ENCODE results near the gene LIN7A. TPM values are rescaled to one million over a fixed set of nuclear protein-coding genes. Genes with fewer than 3 reads are reported as not detected.

Gene LIN7A
- total and polyA plus RNA-seq, 11 donors = 7.5 to 21.6 (median 14.6) TPM

GRCh38 chr12:80838708-80839107, 99.0 kb downstream of the LIN7A start:
- 25 to 47% (median 27%) methylated on average over 1 of the region's 1 CpG for WGBS, 4 donors
- intact Hi-C loops (cut with DNase I) = loop anchor here in 9 of 10 donors (5.0 to 10.0 kb wide), 5 partner anchors 96 to 286 kb away; partner anchors contain the start of genes LIN7A (in 7 of the 9) and ACSS3 (in 1 of the 9)
- ATAC-seq = peak; percentile 27 to 79 (median 52)
- Histone ChIP-seq H3K9me3 (no peaks in the 10 kb centered on the region), H3K36me3 (peaks cover 0 to 4% (median 0%) of the 10 kb centered on the region in 9 donors), H3K4me1 (peaks cover 0 to 21% (median 7%) of the 10 kb centered on the region in 12 donors), H3K4me3 (no peak overlapping the region), H3K27ac (peak overlapping the region in 2 of 12 donors; percentile 21 to 32), H3K27me3 (no peaks in the 10 kb centered on the region)
- DNase-seq = no peak
- TF ChIP-seq POLR2A (IDR thresholded peaks at IDR 0.05) = no peak
- TF ChIP-seq CTCF (IDR thresholded peaks at IDR 0.05) = no peak

- TF ChIP-seq POLR2A (IDR thresholded peaks at IDR 0.05) (no peak), CTCF (IDR thresholded peaks at IDR 0.05) (no peak)
- Histone ChIP-seq H3K36me3 (peaks cover 0 to 3% (median 0%) of the 10 kb centered on the region in 9 donors), H3K4me1 (peaks cover 0 to 21% (median 7%) of the 10 kb centered on the region in 12 donors), H3K9me3 (no peaks in the 10 kb centered on the region), H3K27me3 (no peaks in the 10 kb centered on the region), H3K27ac (peak overlapping the region in 2 of 12 donors; percentile 21 to 32), H3K4me3 (no peak overlapping the region)
- DNase-seq = no peak
- ATAC-seq = peak in 1 of 4 donors; percentile 51
- WGBS, 4 donors = 21 to 30% (median 28%) methylated on average over 4 of the region's 4 CpGs
- intact Hi-C loops (cut with DNase I) = loop anchor here in 9 of 10 donors (5.0 to 10.0 kb wide), 5 partner anchors 97 to 287 kb away; partner anchors contain the start of genes LIN7A (in 7 of the 9) and ACSS3 (in 1 of the 9)
These were observed 99.6 kb downstream of the LIN7A start for GRCh38 chr12:80838024-80838658.

GRCh38 chr12:80837342-80837978, 100.3 kb downstream of the LIN7A start:
- ATAC-seq = peak; percentile 71 to 94 (median 79)

More at GRCh38 chr12:80837342-80837978, 100.3 kb downstream of the LIN7A start:
- intact Hi-C loops (cut with DNase I) = loop anchor here (2.0 to 10.0 kb wide), 6 partner anchors 97 to 287 kb away; partner anchors contain the start of genes LIN7A (in 7 of the 10) and ACSS3 (in 1 of the 10)
- no peaks in the 10 kb centered on the region for H3K36me3 ChIP-seq
- 36 to 39% (median 38%) methylated on average over 5 of the region's 5 CpGs for WGBS, 4 donors
- no peak overlapping the region for H3K4me3 ChIP-seq
- H3K9me3 ChIP-seq = no peaks in the 10 kb centered on the region
- H3K27ac ChIP-seq = peak overlapping the region in 1 of 12 donors; percentile 32
- TF ChIP-seq CTCF (IDR thresholded peaks at IDR 0.05) = peak; percentile 51 to 78 (median 68)
- no peak for TF ChIP-seq POLR2A (IDR thresholded peaks at IDR 0.05)
- DNase-seq = peak in 1 of 5 donors; percentile 20
- no peaks in the 10 kb centered on the region for H3K27me3 ChIP-seq
- H3K4me1 ChIP-seq = peaks cover 0 to 21% (median 7%) of the 10 kb centered on the region in 12 donors

Measured in heart left ventricle (tissue), 16 donors.